HG03108 (cell line): ENCODE results near the gene LIMS2.

Experiments used
- ATAC-seq: cut with Tn5 transposase; IDR thresholded peaks from one replicate; pipeline ENCODE4 v1.9.1; 2021; ENCODE audit warnings: moderate library complexity; ENCODE audit not compliant: unreplicated experiment

LIMS2 gene

GRCh38 chr2:127701651-127702394 is 26.5 kb upstream of the LIMS2 start:
- peak; percentile 36 for ATAC-seq

GRCh38 chr2:127701193-127701650 is 25.9 kb upstream of the LIMS2 start, which contains the start of gene SFT2D3:
Gene SFT2D3 (plus strand): TSS chr2:127701497. CDS start chr2:127701529, 32 bp downstream.
- ATAC-seq, result peak; percentile 63

- ATAC-seq, result peak; percentile 58
These were observed 25.3 kb upstream of the LIMS2 start for GRCh38 chr2:127700527-127701192.

GRCh38 chr2:127698553-127699355 is 23.4 kb upstream of the LIMS2 start:
- ATAC-seq, result no peak

GRCh38 chr2:127697482-127698180 is 22.3 kb upstream of the LIMS2 start:
- no peak for ATAC-seq

GRCh38 chr2:127695491-127696472 is 20.5 kb upstream of the LIMS2 start:
- no peak for ATAC-seq

- no peak for ATAC-seq
These were observed 19.7 kb upstream of the LIMS2 start for GRCh38 chr2:127694986-127695385.

- ATAC-seq, result no peak
These were observed 15.4 kb upstream of the LIMS2 start for GRCh38 chr2:127690696-127691095.

- ATAC-seq, result no peak
These were observed 13.1 kb upstream of the LIMS2 start for GRCh38 chr2:127688405-127688804.

- ATAC-seq, result no peak
These were observed 10.2 kb upstream of the LIMS2 start for GRCh38 chr2:127685410-127686080.

GRCh38 chr2:127683757-127684156 is 8.4 kb upstream of the LIMS2 start:
- ATAC-seq, result no peak

- no peak for ATAC-seq
These were observed 7.7 kb upstream of the LIMS2 start for GRCh38 chr2:127683056-127683455.

GRCh38 chr2:127681976-127682857 is 6.9 kb upstream of the LIMS2 start:
- no peak for ATAC-seq

- ATAC-seq, result no peak
These were observed 6.0 kb upstream of the LIMS2 start for GRCh38 chr2:127681288-127681804.

GRCh38 chr2:127680706-127681287 is 5.5 kb upstream of the LIMS2 start:
- ATAC-seq, result no peak

- ATAC-seq, result no peak
These were observed 4.5 kb upstream of the LIMS2 start for GRCh38 chr2:127679680-127680361.

- no peak for ATAC-seq
These were observed 3.7 kb upstream of the LIMS2 start for GRCh38 chr2:127678991-127679390.
